ENCODE measurements around the gene SLIT3. TPM values are rescaled to one million over a fixed set of nuclear protein-coding genes. Genes with fewer than 3 reads are reported as not detected.
"Not testable (repeated sequence)": the region's sequence is repeated elsewhere in the genome, so short reads cannot be mapped to it uniquely, and the experiment has no call there.

SLIT3 gene
- total RNA-seq, 1 donor from 2014 or later, result 16.6 TPM

- no peak for DNase-seq (ENCODE audit: low spot score)
- intact Hi-C loops (cut with DNase I), result no loop called here
Measured at GRCh38 chr5:168649306-168649705, 651.6 kb downstream of the SLIT3 start.

- DNase-seq (ENCODE audit: low spot score), result no peak
- intact Hi-C loops (cut with DNase I), result no loop called here
Measured at GRCh38 chr5:168648576-168648975, 652.4 kb downstream of the SLIT3 start.

GRCh38 chr5:168648016-168648415, 652.9 kb downstream of the SLIT3 start:
- DNase-seq (ENCODE audit: low spot score), result no peak
- intact Hi-C loops (cut with DNase I), result no loop called here

GRCh38 chr5:168647083-168647482, 653.9 kb downstream of the SLIT3 start:
- DNase-seq (ENCODE audit: low spot score), result no peak
- intact Hi-C loops (cut with DNase I), result no loop called here

- intact Hi-C loops (cut with DNase I), result no loop called here
- DNase-seq (ENCODE audit: low spot score), result no peak
Measured at GRCh38 chr5:168646335-168646734, 654.6 kb downstream of the SLIT3 start.

GRCh38 chr5:168645195-168645594, 655.7 kb downstream of the SLIT3 start:
- intact Hi-C loops (cut with DNase I), result no loop called here
- no peak for DNase-seq (ENCODE audit: low spot score)

- intact Hi-C loops (cut with DNase I), result no loop called here
- no peak for DNase-seq (ENCODE audit: low spot score)
Measured at GRCh38 chr5:168642019-168642418, 658.9 kb downstream of the SLIT3 start.

GRCh38 chr5:168638846-168639245, 662.1 kb downstream of the SLIT3 start:
- intact Hi-C loops (cut with DNase I), result not testable (repeated sequence)

GRCh38 chr5:168637793-168638192, 663.1 kb downstream of the SLIT3 start:
- intact Hi-C loops (cut with DNase I), result no loop called here

More at GRCh38 chr5:168638846-168639245, 662.1 kb downstream of the SLIT3 start:
- not testable (repeated sequence) for DNase-seq (ENCODE audit: low spot score)

GRCh38 chr5:168637281-168637680, 663.7 kb downstream of the SLIT3 start:
- intact Hi-C loops (cut with DNase I), result no loop called here
- no peak for DNase-seq (ENCODE audit: low spot score)

More at GRCh38 chr5:168637793-168638192, 663.1 kb downstream of the SLIT3 start:
- no peak for DNase-seq (ENCODE audit: low spot score)

GRCh38 chr5:168630958-168631357, 670.0 kb downstream of the SLIT3 start:
- DNase-seq (ENCODE audit: low spot score); intact Hi-C loops (cut with DNase I): not testable (repeated sequence)

- no peak for DNase-seq (ENCODE audit: low spot score)
Measured at GRCh38 chr5:168624850-168625364, 676.0 kb downstream of the SLIT3 start.

GRCh38 chr5:168620807-168621206, 680.1 kb downstream of the SLIT3 start:
- intact Hi-C loops (cut with DNase I), result no loop called here
- no peak for DNase-seq (ENCODE audit: low spot score)

More at GRCh38 chr5:168624850-168625364, 676.0 kb downstream of the SLIT3 start:
- intact Hi-C loops (cut with DNase I), result no loop called here

- intact Hi-C loops (cut with DNase I), result no loop called here
- DNase-seq (ENCODE audit: low spot score), result no peak
Measured at GRCh38 chr5:168614661-168615060, 686.3 kb downstream of the SLIT3 start.

- intact Hi-C loops (cut with DNase I), result no loop called here
- no peak for DNase-seq (ENCODE audit: low spot score)
Measured at GRCh38 chr5:168613996-168614395, 686.9 kb downstream of the SLIT3 start.

- no peak for DNase-seq (ENCODE audit: low spot score)
- intact Hi-C loops (cut with DNase I), result no loop called here
Measured at GRCh38 chr5:168613396-168613795, 687.5 kb downstream of the SLIT3 start.

GRCh38 chr5:168612996-168613395, 687.9 kb downstream of the SLIT3 start:
- intact Hi-C loops (cut with DNase I), result no loop called here

GRCh38 chr5:168612123-168612522, 688.8 kb downstream of the SLIT3 start:
- intact Hi-C loops (cut with DNase I), result no loop called here
- DNase-seq (ENCODE audit: low spot score), result no peak

More at GRCh38 chr5:168612996-168613395, 687.9 kb downstream of the SLIT3 start:
- DNase-seq (ENCODE audit: low spot score), result no peak

All from cardiac septum (tissue), 1 donor.